HEK293 (cell line): Measurements from ENCODE around the gene RABGGTA.

ENCODE experiments used
- CTCF ChIA-PET: fragments of 350-600 bp; formaldehyde crosslinking; extraction: SDS; loops from one replicate; lab custom pipeline; 2021; ENCODE audit warnings: antibody characterized with exemption; lab: Yijun Ruan, JAX
- POLR2A ChIA-PET: fragments of 300-600 bp; formaldehyde crosslinking; extraction: SDS; loops from one replicate; lab custom pipeline; 2020; ENCODE audit warnings: antibody characterized with exemption, inconsistent platforms; lab: Yijun Ruan, JAX
- H3K27ac ChIP-seq: fragments of 200-500 bp; sonication (Bioruptor generic); 2 replicates; pipeline ENCODE4 v1.5.1; 2014; ENCODE audit warnings: low read depth, low read length, control low read depth, inconsistent platforms; ENCODE audit errors: extremely low read depth
- H3K36me3 ChIP-seq, 2 experiments: fragments of 200-500 bp in 1 of 2; sonication (Bioruptor generic) in 1 of 2; 1 replicate in 1 of 2; 2 replicates in 1 of 2; pipeline ENCODE4 v1.5.1; 2014 to 2017; ENCODE audit warnings: inconsistent platforms in 2 of 2, low read length in 2 of 2; ENCODE audit not compliant: control insufficient read depth in 2 of 2, insufficient read depth in 1 of 2
- H3K4me1 ChIP-seq: fragments of 200-500 bp; sonication (Bioruptor generic); 2 replicates; pipeline ENCODE4 v1.5.1; 2014; ENCODE audit warnings: mild to moderate bottlenecking, low read length, inconsistent platforms; ENCODE audit not compliant: control insufficient read depth, insufficient read depth
- H3K4me3 ChIP-seq: 2 replicates; pipeline ENCODE4 v1.5.1; 2011; ENCODE audit warnings: low read depth, mild to moderate bottlenecking, control low read depth, low read length, moderate library complexity
- H3K9me3 ChIP-seq: fragments of 200-500 bp; sonication (Bioruptor generic); 2 replicates; pipeline ENCODE4 v1.5.1; 2014; ENCODE audit warnings: low read depth, low read length, inconsistent platforms; ENCODE audit not compliant: control insufficient read depth, insufficient read depth
- ATF2 ChIP-seq: fragments of 450-650 bp; formaldehyde crosslinking; IDR thresholded peaks from 2 replicates; pipeline ENCODE4 v1.5.1; 2016; ENCODE audit warnings: missing biosample characterization, missing genetic modification characterization, low read depth
- ELK4 ChIP-seq: IDR thresholded peaks from 2 replicates; pipeline ENCODE4 v1.6.1; 2011; ENCODE audit warnings: mild to moderate bottlenecking, low read depth, low read length, borderline replicate concordance
- KLF1 ChIP-seq: fragments of 450-650 bp; formaldehyde crosslinking; IDR thresholded peaks from 2 replicates; pipeline ENCODE4 v1.5.1; 2016; ENCODE audit warnings: missing biosample characterization, missing genetic modification characterization
- PRDM1 ChIP-seq: fragments of 450-650 bp; formaldehyde crosslinking; IDR thresholded peaks from 2 replicates; pipeline ENCODE4; 2016; ENCODE audit warnings: missing biosample characterization, missing genetic modification characterization
- RBAK ChIP-seq: fragments of 450-650 bp; formaldehyde crosslinking; IDR thresholded peaks from 2 replicates; pipeline ENCODE4 v1.5.1; 2016; ENCODE audit warnings: missing biosample characterization, missing genetic modification characterization
- SP2 ChIP-seq: fragments of 450-650 bp; formaldehyde crosslinking; IDR thresholded peaks from 2 replicates; pipeline ENCODE4 v1.5.1; 2016; ENCODE audit warnings: missing biosample characterization, missing genetic modification characterization
- SP7 ChIP-seq: fragments of 450-650 bp; formaldehyde crosslinking; IDR thresholded peaks from 2 replicates; pipeline ENCODE4 v1.5.1; 2016; ENCODE audit warnings: missing biosample characterization, missing genetic modification characterization
- YY2 ChIP-seq: fragments of 450-650 bp; formaldehyde crosslinking; IDR thresholded peaks from 2 replicates; pipeline ENCODE4 v1.5.1; 2016; ENCODE audit warnings: missing biosample characterization, missing genetic modification characterization
- ZBTB21 ChIP-seq: fragments of 450-650 bp; formaldehyde crosslinking; IDR thresholded peaks from 2 replicates; pipeline ENCODE4 v1.5.1; 2017; ENCODE audit warnings: missing biosample characterization, missing genetic modification characterization
- ZFP69B ChIP-seq: fragments of 450-650 bp; formaldehyde crosslinking; IDR thresholded peaks from 2 replicates; pipeline ENCODE4 v1.5.1; 2016; ENCODE audit warnings: missing biosample characterization, missing genetic modification characterization
- ZNF132 ChIP-seq: fragments of 450-650 bp; formaldehyde crosslinking; IDR thresholded peaks from 2 replicates; pipeline ENCODE4 v1.5.1; 2017; ENCODE audit warnings: missing biosample characterization, missing genetic modification characterization, borderline replicate concordance
- ZNF138 ChIP-seq: fragments of 450-650 bp; formaldehyde crosslinking; IDR thresholded peaks from 2 replicates; pipeline ENCODE4 v1.5.1; 2016; ENCODE audit warnings: missing biosample characterization, missing genetic modification characterization, borderline replicate concordance
- ZNF223 ChIP-seq: fragments of 450-650 bp; formaldehyde crosslinking; IDR thresholded peaks from 2 replicates; pipeline ENCODE4 v1.5.1; 2016; ENCODE audit warnings: missing biosample characterization, missing genetic modification characterization
- ZNF311 ChIP-seq: fragments of 450-650 bp; formaldehyde crosslinking; IDR thresholded peaks from 2 replicates; pipeline ENCODE4 v1.5.1; 2017; ENCODE audit warnings: missing biosample characterization, missing genetic modification characterization, borderline replicate concordance
- ZNF324 ChIP-seq: fragments of 450-650 bp; formaldehyde crosslinking; IDR thresholded peaks from 2 replicates; pipeline ENCODE4 v1.5.1; 2016; ENCODE audit warnings: missing biosample characterization, missing genetic modification characterization
- ZNF510 ChIP-seq: fragments of 450-650 bp; formaldehyde crosslinking; IDR thresholded peaks from 2 replicates; pipeline ENCODE4 v1.5.1; 2018; ENCODE audit warnings: mild to moderate bottlenecking, missing genetic modification characterization, missing biosample characterization; ENCODE audit not compliant: insufficient replicate concordance
- ZNF558 ChIP-seq: fragments of 450-650 bp; formaldehyde crosslinking; IDR thresholded peaks from 2 replicates; pipeline ENCODE4 v1.5.1; 2016; ENCODE audit warnings: missing biosample characterization, missing genetic modification characterization
- ZNF621 ChIP-seq: fragments of 450-650 bp; formaldehyde crosslinking; IDR thresholded peaks from 2 replicates; pipeline ENCODE4 v1.5.1; 2017; ENCODE audit warnings: missing biosample characterization, missing genetic modification characterization
- ZNF623 ChIP-seq: fragments of 450-650 bp; formaldehyde crosslinking; IDR thresholded peaks from 2 replicates; pipeline ENCODE4 v1.5.1; 2016; ENCODE audit warnings: missing biosample characterization, missing genetic modification characterization
- ZNF747 ChIP-seq: fragments of 450-650 bp; formaldehyde crosslinking; IDR thresholded peaks from 2 replicates; pipeline ENCODE4 v1.5.1; 2016; ENCODE audit warnings: missing biosample characterization, missing genetic modification characterization
- ZSCAN23 ChIP-seq: fragments of 450-650 bp; formaldehyde crosslinking; IDR thresholded peaks from 2 replicates; pipeline ENCODE4 v1.5.1; 2016; ENCODE audit warnings: missing biosample characterization, missing genetic modification characterization

RABGGTA gene

GRCh38 chr14:24314377-24315193, 43.2 kb upstream of the RABGGTA start:
- ChIA-PET POLR2A (interaction anchor here (0.6 kb wide), 1 partner anchor 8 kb away, joined by 3 read pairs; no protein-coding TSS in a partner anchor), CTCF (interaction anchor here (0.7 to 1.3 kb wide), 3 partner anchors 12 to 19 kb away, joined by 3 to 5 read pairs (median 3); no protein-coding TSS in a partner anchor)
- H3K27ac ChIP-seq: no peak overlapping the region

GRCh38 chr14:24313913-24314312, 42.5 kb upstream of the RABGGTA start:
- H3K27ac ChIP-seq: no peak overlapping the region
- no peak overlapping the region for H3K4me3 ChIP-seq
- H3K9me3 ChIP-seq: no peaks in the 10 kb centered on the region
- peaks cover 0 to 42% of the 10 kb centered on the region in 2 experiments; a peak in 1 of 3 replicates for H3K36me3 ChIP-seq
- no peaks in the 10 kb centered on the region for H3K4me1 ChIP-seq
- POLR2A ChIA-PET: no interaction called here
- CTCF ChIA-PET: interaction anchor here (1.0 to 1.3 kb wide), 3 partner anchors 17 to 118 kb away, joined by 3 to 5 read pairs (median 4); no protein-coding TSS in a partner anchor
- TF ChIP-seq SP7 (tag by site-specific recombination): no peak
- no peak for TF ChIP-seq RBAK (tag by site-specific recombination)
- TF ChIP-seq ZNF558 (tag by site-specific recombination): no peak
- no peak for TF ChIP-seq ZNF747 (tag by site-specific recombination)
- TF ChIP-seq ZSCAN23 (tag by site-specific recombination): no peak
- no peak for TF ChIP-seq ZNF132 (tag by site-specific recombination)
- TF ChIP-seq ATF2 (tag by site-specific recombination): no peak
- TF ChIP-seq ZNF311 (tag by site-specific recombination): no peak
- TF ChIP-seq ELK4: no peak
- no peak for TF ChIP-seq PRDM1
- TF ChIP-seq ZNF510: no peak

More at GRCh38 chr14:24314377-24315193, 43.2 kb upstream of the RABGGTA start:
- Histone ChIP-seq H3K4me1 (no peaks in the 10 kb centered on the region), H3K9me3 (no peaks in the 10 kb centered on the region), H3K4me3 (no peak overlapping the region), H3K36me3 (peaks cover 0 to 35% of the 10 kb centered on the region in 2 experiments; a peak in 1 of 3 replicates)
- TF ChIP-seq KLF1 (tag by site-specific recombination) (peak; percentile 86), ZNF623 (tag by site-specific recombination) (no peak)

- Histone ChIP-seq H3K27ac (no peak overlapping the region), H3K9me3 (no peaks in the 10 kb centered on the region), H3K4me1 (no peaks in the 10 kb centered on the region), H3K36me3 (peaks cover 0 to 50% of the 10 kb centered on the region in 2 experiments; a peak in 2 of 3 replicates), H3K4me3 (no peak overlapping the region)
- ChIA-PET CTCF (interaction anchor here (0.5 to 1.3 kb wide), 4 partner anchors 13 to 119 kb away, joined by 3 to 5 read pairs (median 4); partner anchors contain the start of genes DHRS1 and NOP9), POLR2A (no interaction called here)
- no peak for TF ChIP-seq ZBTB21 (tag by site-specific recombination)
- no peak for TF ChIP-seq ZFP69B
- no peak for TF ChIP-seq ZNF324 (tag by site-specific recombination)
- TF ChIP-seq ZNF621: no peak
- no peak for TF ChIP-seq ZNF138
- TF ChIP-seq YY2: no peak
- TF ChIP-seq SP2: no peak
- no peak for TF ChIP-seq ZNF223 (tag by site-specific recombination)
Measured at GRCh38 chr14:24312736-24313507, 41.5 kb upstream of the RABGGTA start.
